Measurements from ENCODE around the gene NAALADL2.

The NAALADL2 gene

GRCh38 chr3:175763948-175764347 lies 904.8 kb downstream of the NAALADL2 start:
- TF ChIP-seq CTCF (conservative IDR thresholded peaks at IDR 0.05; ENCODE audit: low read depth, low read length) = no peak

GRCh38 chr3:175764722-175765121 lies 905.6 kb downstream of the NAALADL2 start:
- H3K27me3 ChIP-seq (ENCODE audit: insufficient read depth, low read depth) = no peaks in the 10 kb centered on the region
- no peaks in the 10 kb centered on the region for H3K36me3 ChIP-seq (ENCODE audit: insufficient read depth)
- TF ChIP-seq CTCF (conservative IDR thresholded peaks at IDR 0.05; ENCODE audit: low read depth, low read length) = no peak
- no peaks in the 10 kb centered on the region for H3K79me2 ChIP-seq (ENCODE audit: insufficient read depth, low read depth)
- no peak overlapping the region for H3K27ac ChIP-seq
- H2AFZ ChIP-seq (ENCODE audit: low read depth) = no peak overlapping the region
- no peak overlapping the region for H3K9ac ChIP-seq
- no peak overlapping the region for H3K4me2 ChIP-seq
- no peaks in the 10 kb centered on the region for H3K4me1 ChIP-seq (ENCODE audit: low read depth, poor library complexity, severe bottlenecking)
- H3K4me3 ChIP-seq (IDR thresholded peaks at IDR 0.05; ENCODE audit: insufficient read depth, low read depth, low read length) = no peak overlapping the region
- H4K20me1 ChIP-seq (ENCODE audit: insufficient read depth) = no peaks in the 10 kb centered on the region

More at GRCh38 chr3:175763948-175764347, 904.8 kb downstream of the NAALADL2 start:
- Histone ChIP-seq H3K9ac (no peak overlapping the region), H3K27ac (no peak overlapping the region), H3K79me2 (ENCODE audit: insufficient read depth, low read depth) (no peaks in the 10 kb centered on the region), H3K4me3 (IDR thresholded peaks at IDR 0.05; ENCODE audit: insufficient read depth, low read depth, low read length) (no peak overlapping the region), H3K27me3 (ENCODE audit: insufficient read depth, low read depth) (no peaks in the 10 kb centered on the region), H3K4me2 (no peak overlapping the region), H3K36me3 (ENCODE audit: insufficient read depth) (no peaks in the 10 kb centered on the region), H3K4me1 (ENCODE audit: low read depth, poor library complexity, severe bottlenecking) (no peaks in the 10 kb centered on the region), H2AFZ (ENCODE audit: low read depth) (no peak overlapping the region), H4K20me1 (ENCODE audit: insufficient read depth) (no peaks in the 10 kb centered on the region)

GRCh38 chr3:175770426-175770825 lies 911.3 kb downstream of the NAALADL2 start:
- H4K20me1 ChIP-seq (ENCODE audit: insufficient read depth) = no peaks in the 10 kb centered on the region
- no peak overlapping the region for H2AFZ ChIP-seq (ENCODE audit: low read depth)
- no peak for TF ChIP-seq CTCF (conservative IDR thresholded peaks at IDR 0.05; ENCODE audit: low read depth, low read length)
- H3K27ac ChIP-seq = no peak overlapping the region
- no peaks in the 10 kb centered on the region for H3K36me3 ChIP-seq (ENCODE audit: insufficient read depth)
- no peaks in the 10 kb centered on the region for H3K4me1 ChIP-seq (ENCODE audit: low read depth, poor library complexity, severe bottlenecking)
- H3K79me2 ChIP-seq (ENCODE audit: insufficient read depth, low read depth) = no peaks in the 10 kb centered on the region
- no peaks in the 10 kb centered on the region for H3K27me3 ChIP-seq (ENCODE audit: insufficient read depth, low read depth)
- no peak overlapping the region for H3K4me2 ChIP-seq
- no peak overlapping the region for H3K9ac ChIP-seq
- H3K4me3 ChIP-seq (IDR thresholded peaks at IDR 0.05; ENCODE audit: insufficient read depth, low read depth, low read length) = no peak overlapping the region

- Histone ChIP-seq H3K4me2 (no peak overlapping the region), H3K27me3 (ENCODE audit: insufficient read depth, low read depth) (no peaks in the 10 kb centered on the region), H4K20me1 (ENCODE audit: insufficient read depth) (no peaks in the 10 kb centered on the region), H3K9ac (no peak overlapping the region), H3K4me3 (IDR thresholded peaks at IDR 0.05; ENCODE audit: insufficient read depth, low read depth, low read length) (no peak overlapping the region), H2AFZ (ENCODE audit: low read depth) (no peak overlapping the region), H3K27ac (no peak overlapping the region), H3K4me1 (ENCODE audit: low read depth, poor library complexity, severe bottlenecking) (no peaks in the 10 kb centered on the region), H3K36me3 (ENCODE audit: insufficient read depth) (no peaks in the 10 kb centered on the region), H3K79me2 (ENCODE audit: insufficient read depth, low read depth) (no peaks in the 10 kb centered on the region)
- TF ChIP-seq CTCF (conservative IDR thresholded peaks at IDR 0.05; ENCODE audit: low read depth, low read length) = no peak
These were observed 918.4 kb downstream of the NAALADL2 start for GRCh38 chr3:175777495-175777894.
